Neural cell (in vitro differentiated cells): ENCODE measurements around the gene TOB1.

Experiments used
- CTCF ChIP-seq: fragments of 450-650 bp; IDR thresholded peaks from 2 replicates; pipeline ENCODE4 v1.5.1; 2014; ENCODE audit warnings: antibody characterized with exemption, mild to moderate bottlenecking, moderate library complexity; ENCODE audit not compliant: poor library complexity, severe bottlenecking
- EP300 ChIP-seq: fragments of 450-650 bp; conservative IDR thresholded peaks from 2 replicates; pipeline ENCODE4 v1.6.1; 2014; ENCODE audit warnings: antibody characterized with exemption, mild to moderate bottlenecking, moderate library complexity; ENCODE audit not compliant: poor library complexity, severe bottlenecking
- EZH2 ChIP-seq: fragments of 200-600, 300-800 bp; shearing (Covaris generic), sonication (generic); IDR thresholded peaks from 2 replicates; pipeline ENCODE4 v1.6.1; 2014; ENCODE audit warnings: antibody characterized with exemption, low read length, borderline replicate concordance, mild to moderate bottlenecking; ENCODE audit not compliant: insufficient read depth, poor library complexity, severe bottlenecking
- POLR2AphosphoS5 ChIP-seq: IDR thresholded peaks from 2 replicates; pipeline ENCODE4 v1.6.1; 2012
- RAD21 ChIP-seq: fragments of 450-650 bp; conservative IDR thresholded peaks from 2 replicates; pipeline ENCODE4 v1.6.1; 2014; ENCODE audit warnings: antibody characterized with exemption, mild to moderate bottlenecking, moderate library complexity
- REST ChIP-seq: IDR thresholded peaks from 2 replicates; pipeline ENCODE4 v1.6.1; 2012; ENCODE audit warnings: borderline replicate concordance
- SMC3 ChIP-seq: fragments of 450-650 bp; conservative IDR thresholded peaks from 2 replicates; pipeline ENCODE4 v1.6.1; 2014; ENCODE audit warnings: antibody characterized with exemption, mild to moderate bottlenecking, moderate library complexity; ENCODE audit not compliant: poor library complexity
- TAF1 ChIP-seq: IDR thresholded peaks from 2 replicates; pipeline ENCODE4 v1.6.1; 2012; ENCODE audit warnings: low read depth

DNA sequence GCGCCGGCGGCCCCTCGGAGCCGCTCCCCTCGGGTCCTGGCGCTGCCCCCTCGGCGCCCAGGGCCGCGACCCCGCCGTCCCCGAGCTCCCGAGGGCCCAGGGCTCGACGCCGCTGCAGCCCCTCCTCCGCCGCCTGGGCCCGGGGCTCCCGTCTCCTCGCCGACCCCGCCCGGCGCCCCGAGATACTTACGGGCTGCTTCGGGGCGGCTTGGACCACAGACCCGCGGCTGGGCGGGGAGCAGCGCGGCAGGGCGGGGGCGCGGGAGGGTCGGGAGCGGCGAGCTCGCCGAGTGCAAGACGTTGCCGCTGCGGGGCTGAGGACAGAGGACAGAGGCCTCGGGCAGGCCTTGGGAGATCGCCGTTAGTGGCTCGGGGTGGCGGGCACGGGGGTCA, 290 bp downstream of the TOB1 start:
- no peak for TF ChIP-seq CTCF
- TF ChIP-seq TAF1, result no peak
- no peak for TF ChIP-seq EZH2
- no peak for TF ChIP-seq EP300
- TF ChIP-seq POLR2AphosphoS5, result no peak
- TF ChIP-seq REST, result no peak
- TF ChIP-seq SMC3, result no peak
- no peak for TF ChIP-seq RAD21
